A549 (cell line): ENCODE measurements around the gene LPIN2.

ENCODE experiments used
- CTCF ChIP-seq: fragments of >200 bp; sonication (Bioruptor Twin); formaldehyde crosslinking; IDR thresholded peaks from 3 replicates; pipeline ENCODE4 v1.5.1; 2016
- EHMT2 ChIP-seq: fragments of 200-600 bp; sonication (generic); IDR thresholded peaks from 2 replicates; pipeline ENCODE4 v1.6.1; 2016; ENCODE audit warnings: antibody characterized with exemption, low read depth, mild to moderate bottlenecking, moderate library complexity
- ELK1 ChIP-seq: fragments of 150-350 bp; IDR thresholded peaks from 2 replicates; pipeline ENCODE4 v1.6.1; 2014; ENCODE audit warnings: low read depth, mild to moderate bottlenecking, low read length
- EP300 ChIP-seq, 2 experiments: fragments of >200 bp; sonication (Bioruptor Twin); formaldehyde crosslinking; IDR thresholded peaks; 2 replicates in 1 of 2; 3 replicates in 1 of 2; pipeline ENCODE4 v1.6.1; 2016 to 2017
- ESRRA ChIP-seq: fragments of 150-350 bp; IDR thresholded peaks from 2 replicates; pipeline ENCODE4 v1.6.1; 2014; ENCODE audit warnings: mild to moderate bottlenecking, low read length, borderline replicate concordance
- FOXS1 ChIP-seq: fragments of 250-450 bp; sonication (Bioruptor Pico); IDR thresholded peaks from 2 replicates; pipeline ENCODE4 v1.5.0; 2020; ENCODE audit warnings: mild to moderate bottlenecking, moderate library complexity
- HDAC2 ChIP-seq: fragments of 200-600 bp; sonication (generic); IDR thresholded peaks from 2 replicates; pipeline ENCODE4 v1.6.1; 2016
- HMGXB4 ChIP-seq: fragments of 250-450 bp; sonication (Bioruptor Pico); IDR thresholded peaks from 2 replicates; pipeline ENCODE4 v1.5.0; 2021; ENCODE audit warnings: mild to moderate bottlenecking, moderate library complexity, borderline replicate concordance
- KDM5A ChIP-seq: fragments of 200-600 bp; sonication (generic); IDR thresholded peaks from 2 replicates; pipeline ENCODE4 v1.6.1; 2016; ENCODE audit warnings: antibody characterized with exemption, mild to moderate bottlenecking
- MAZ ChIP-seq: fragments of 150-350 bp; IDR thresholded peaks from 2 replicates; pipeline ENCODE4 v1.6.1; 2014; ENCODE audit warnings: antibody characterized with exemption, low read depth, low read length, borderline replicate concordance
- POLR2A ChIP-seq: IDR thresholded peaks from 2 replicates; pipeline ENCODE4 v1.6.1; 2012; ENCODE audit warnings: mild to moderate bottlenecking, low read length
- POLR2AphosphoS2 ChIP-seq: conservative IDR thresholded peaks from 2 replicates; pipeline ENCODE4 v1.6.1; 2012; ENCODE audit warnings: low read length, improper control_type of control experiment, inconsistent platforms
- RFX5 ChIP-seq: fragments of 450-650 bp; IDR thresholded peaks from 2 replicates; pipeline ENCODE4 v1.7.1; 2014; ENCODE audit warnings: antibody characterized with exemption, mild to moderate bottlenecking, moderate library complexity
- SMC3 ChIP-seq: fragments of >200 bp; sonication (Bioruptor Twin); formaldehyde crosslinking; IDR thresholded peaks from 3 replicates; pipeline ENCODE4 v1.6.1; 2018; ENCODE audit warnings: inconsistent platforms

GRCh38 chr18:3060667-3061580, 48.0 kb upstream of the LPIN2 start:
- TF ChIP-seq SMC3 (no peak), CTCF (no peak), HMGXB4 (CRISPR knock-in tag) (no peak), HDAC2 (no peak), POLR2A (no peak), EP300 (IDR thresholded peaks at IDR 0.05) (no peak), MAZ (no peak), KDM5A (no peak), POLR2AphosphoS2 (no peak), FOXS1 (CRISPR knock-in tag) (no peak), RFX5 (no peak), EHMT2 (no peak), ELK1 (no peak), ESRRA (no peak)
